HepG2 (cell line): ENCODE measurements around the gene C1orf94. TPM values are rescaled to one million over a fixed set of nuclear protein-coding genes. Genes with fewer than 3 reads are reported as not detected.
A peak's percentile ranks its signal among the peaks of the same experiment; 100 is the strongest.

ENCODE experiments used
- CHD4 ChIP-seq: fragments of 200-600 bp; sonication (generic); IDR thresholded peaks from 2 replicates; pipeline ENCODE4 v1.7.0; 2017; ENCODE audit warnings: mild to moderate bottlenecking, low read length, borderline replicate concordance
- JUN ChIP-seq: sonication (generic); formaldehyde crosslinking; IDR thresholded peaks from 2 replicates; pipeline ENCODE4 v1.4.0; 2020; ENCODE audit warnings: mild to moderate bottlenecking, missing genetic modification reagents
- POLR2G ChIP-seq: fragments of 200-400 bp; formaldehyde crosslinking; IDR thresholded peaks from 2 replicates; pipeline ENCODE4 v1.6.1; 2018; ENCODE audit warnings: mild to moderate bottlenecking, low read depth, low read length, moderate library complexity
- RARA ChIP-seq: IDR thresholded peaks from 2 replicates; pipeline ENCODE4 v1.6.1; 2016; ENCODE audit warnings: missing genetic modification reagents, missing compliant biosample characterization
- SP1 ChIP-seq, 2 experiments: fragments of 450-650 bp in 1 of 2; sonication (generic) in 1 of 2; formaldehyde crosslinking in 1 of 2; IDR thresholded peaks; 2 replicates each; pipeline versions ENCODE4 v1.4.0 to v1.6.1; 2016 to 2020; ENCODE audit warnings: missing genetic modification reagents in 1 of 2
- ZNF17 ChIP-seq: sonication (generic); formaldehyde crosslinking; IDR thresholded peaks from 2 replicates; pipeline ENCODE4 v1.5.0; 2020; ENCODE audit warnings: mild to moderate bottlenecking, missing genetic modification reagents
- polyA plus RNA-seq, 8 experiments: library from polyadenylated mRNA; depleted of rRNA in 3 of 8; stranded (reverse) in 7 of 8; unstranded in 1 of 8; fragments of >200 nt; fragmentation: Illumina TruSeq in 4 of 8; extraction: Trizol in 4 of 8; gene quantifications; 2 replicates each; pipeline versions ENCODE4 v1.2.1 to v1.2.3, GENCODE V29; 2011 to 2016; ENCODE audit warnings: low read depth in 4 of 8, missing spikeins in 1 of 8, mixed read lengths in 1 of 8; ENCODE audit not compliant: insufficient read depth in 1 of 8
- total RNA-seq, 5 experiments: library from RNA; depleted of rRNA; stranded (reverse); fragments of >200 nt; fragmentation: Illumina TruSeq; extraction: Trizol; gene quantifications; 2 replicates each; pipeline ENCODE4 v1.2.3, GENCODE V29; 2016; ENCODE audit warnings: low read depth in 1 of 5
- TF ChIP-seq, protein P1 (sequence below): sonication (generic); formaldehyde crosslinking; IDR thresholded peaks from 2 replicates; pipeline ENCODE4 v1.5.0; 2020; ENCODE audit warnings: mild to moderate bottlenecking, missing genetic modification reagents, moderate library complexity
- TF ChIP-seq, protein P2 (sequence below): sonication (generic); formaldehyde crosslinking; IDR thresholded peaks from 2 replicates; pipeline ENCODE4 v1.8.1; 2023; ENCODE audit warnings: mild to moderate bottlenecking, missing genetic modification reagents, borderline replicate concordance
- TF ChIP-seq, protein P3 (sequence below): sonication (generic); formaldehyde crosslinking; IDR thresholded peaks from 2 replicates; pipeline ENCODE4 v1.5.1; 2020; ENCODE audit warnings: mild to moderate bottlenecking, missing genetic modification reagents, borderline replicate concordance
- TF ChIP-seq, protein P4 (sequence below): fragments of 450-650 bp; IDR thresholded peaks from 2 replicates; pipeline ENCODE4 v1.6.1; 2017
- TF ChIP-seq, protein P5 (sequence below): sonication (generic); formaldehyde crosslinking; IDR thresholded peaks from 2 replicates; pipeline ENCODE4 v1.4.0; 2020; ENCODE audit warnings: missing genetic modification reagents
- TF ChIP-seq, protein P6 (sequence below): sonication (generic); formaldehyde crosslinking; IDR thresholded peaks from 2 replicates; pipeline ENCODE4 v1.4.0; 2020; ENCODE audit warnings: missing genetic modification reagents
- TF ChIP-seq, protein P7 (sequence below): sonication (generic); formaldehyde crosslinking; IDR thresholded peaks from 2 replicates; pipeline ENCODE4 v1.5.1; 2020; ENCODE audit warnings: mild to moderate bottlenecking, missing genetic modification reagents, borderline replicate concordance

Gene C1orf94
- total and polyA plus RNA-seq, 2 of the 13 experiments (the other 11 are each of a cell fraction or from before 2014, with no cell fraction given): not detected

DNA sequence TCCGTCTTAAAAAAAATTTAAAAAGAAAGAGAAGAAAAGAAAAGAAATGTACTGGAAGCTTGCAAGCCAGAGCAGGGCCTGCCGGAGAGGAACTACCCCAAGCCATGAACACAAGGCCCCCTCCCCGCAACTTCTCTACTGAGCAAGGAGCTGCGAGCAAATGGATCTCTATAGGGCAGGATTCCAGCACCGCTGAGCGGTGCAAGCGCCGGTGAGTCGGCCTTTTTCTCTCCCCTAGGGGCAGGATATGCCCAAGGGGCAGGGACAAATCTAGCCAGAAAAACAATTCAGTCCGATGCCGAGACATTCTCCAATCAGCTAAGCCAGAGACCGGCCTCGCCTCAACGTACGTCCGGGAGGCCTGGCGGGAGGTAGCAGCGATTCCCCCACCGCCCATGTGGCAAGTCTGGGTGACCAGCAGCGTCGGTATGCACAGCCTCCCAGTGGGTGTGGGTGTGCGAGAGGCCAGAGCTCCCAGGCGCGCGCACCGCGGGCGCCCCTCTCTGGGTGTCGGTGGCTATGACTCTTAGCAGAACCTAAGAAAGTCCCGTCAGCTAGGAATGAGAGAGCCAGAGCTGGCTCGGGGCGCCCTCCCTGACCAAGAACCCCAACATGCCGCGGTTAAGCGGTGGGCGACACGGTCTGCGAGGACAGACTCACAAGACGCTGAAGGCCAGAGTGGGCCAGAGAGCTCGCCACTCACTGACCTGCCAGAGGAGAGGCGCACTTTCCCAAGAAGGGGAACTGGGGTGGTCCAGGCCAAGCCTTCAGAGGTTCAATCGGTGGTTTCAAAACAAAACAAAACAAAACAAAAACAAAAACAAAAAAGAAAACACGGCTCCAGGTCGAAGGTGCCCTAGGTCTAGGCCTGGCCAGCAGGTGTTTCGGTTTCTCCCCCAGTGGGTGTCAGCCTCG lies 13.6 kb upstream of the C1orf94 start (continued):
- TF ChIP-seq, protein P1, sequence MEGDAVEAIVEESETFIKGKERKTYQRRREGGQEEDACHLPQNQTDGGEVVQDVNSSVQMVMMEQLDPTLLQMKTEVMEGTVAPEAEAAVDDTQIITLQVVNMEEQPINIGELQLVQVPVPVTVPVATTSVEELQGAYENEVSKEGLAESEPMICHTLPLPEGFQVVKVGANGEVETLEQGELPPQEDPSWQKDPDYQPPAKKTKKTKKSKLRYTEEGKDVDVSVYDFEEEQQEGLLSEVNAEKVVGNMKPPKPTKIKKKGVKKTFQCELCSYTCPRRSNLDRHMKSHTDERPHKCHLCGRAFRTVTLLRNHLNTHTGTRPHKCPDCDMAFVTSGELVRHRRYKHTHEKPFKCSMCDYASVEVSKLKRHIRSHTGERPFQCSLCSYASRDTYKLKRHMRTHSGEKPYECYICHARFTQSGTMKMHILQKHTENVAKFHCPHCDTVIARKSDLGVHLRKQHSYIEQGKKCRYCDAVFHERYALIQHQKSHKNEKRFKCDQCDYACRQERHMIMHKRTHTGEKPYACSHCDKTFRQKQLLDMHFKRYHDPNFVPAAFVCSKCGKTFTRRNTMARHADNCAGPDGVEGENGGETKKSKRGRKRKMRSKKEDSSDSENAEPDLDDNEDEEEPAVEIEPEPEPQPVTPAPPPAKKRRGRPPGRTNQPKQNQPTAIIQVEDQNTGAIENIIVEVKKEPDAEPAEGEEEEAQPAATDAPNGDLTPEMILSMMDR (CRISPR knock-in tag): peak; percentile 64
- TF ChIP-seq, protein P2, sequence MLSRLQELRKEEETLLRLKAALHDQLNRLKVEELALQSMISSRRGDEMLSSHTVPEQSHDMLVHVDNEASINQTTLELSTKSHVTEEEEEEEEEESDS (CRISPR knock-in tag): no peak
- TF ChIP-seq, protein P3, sequence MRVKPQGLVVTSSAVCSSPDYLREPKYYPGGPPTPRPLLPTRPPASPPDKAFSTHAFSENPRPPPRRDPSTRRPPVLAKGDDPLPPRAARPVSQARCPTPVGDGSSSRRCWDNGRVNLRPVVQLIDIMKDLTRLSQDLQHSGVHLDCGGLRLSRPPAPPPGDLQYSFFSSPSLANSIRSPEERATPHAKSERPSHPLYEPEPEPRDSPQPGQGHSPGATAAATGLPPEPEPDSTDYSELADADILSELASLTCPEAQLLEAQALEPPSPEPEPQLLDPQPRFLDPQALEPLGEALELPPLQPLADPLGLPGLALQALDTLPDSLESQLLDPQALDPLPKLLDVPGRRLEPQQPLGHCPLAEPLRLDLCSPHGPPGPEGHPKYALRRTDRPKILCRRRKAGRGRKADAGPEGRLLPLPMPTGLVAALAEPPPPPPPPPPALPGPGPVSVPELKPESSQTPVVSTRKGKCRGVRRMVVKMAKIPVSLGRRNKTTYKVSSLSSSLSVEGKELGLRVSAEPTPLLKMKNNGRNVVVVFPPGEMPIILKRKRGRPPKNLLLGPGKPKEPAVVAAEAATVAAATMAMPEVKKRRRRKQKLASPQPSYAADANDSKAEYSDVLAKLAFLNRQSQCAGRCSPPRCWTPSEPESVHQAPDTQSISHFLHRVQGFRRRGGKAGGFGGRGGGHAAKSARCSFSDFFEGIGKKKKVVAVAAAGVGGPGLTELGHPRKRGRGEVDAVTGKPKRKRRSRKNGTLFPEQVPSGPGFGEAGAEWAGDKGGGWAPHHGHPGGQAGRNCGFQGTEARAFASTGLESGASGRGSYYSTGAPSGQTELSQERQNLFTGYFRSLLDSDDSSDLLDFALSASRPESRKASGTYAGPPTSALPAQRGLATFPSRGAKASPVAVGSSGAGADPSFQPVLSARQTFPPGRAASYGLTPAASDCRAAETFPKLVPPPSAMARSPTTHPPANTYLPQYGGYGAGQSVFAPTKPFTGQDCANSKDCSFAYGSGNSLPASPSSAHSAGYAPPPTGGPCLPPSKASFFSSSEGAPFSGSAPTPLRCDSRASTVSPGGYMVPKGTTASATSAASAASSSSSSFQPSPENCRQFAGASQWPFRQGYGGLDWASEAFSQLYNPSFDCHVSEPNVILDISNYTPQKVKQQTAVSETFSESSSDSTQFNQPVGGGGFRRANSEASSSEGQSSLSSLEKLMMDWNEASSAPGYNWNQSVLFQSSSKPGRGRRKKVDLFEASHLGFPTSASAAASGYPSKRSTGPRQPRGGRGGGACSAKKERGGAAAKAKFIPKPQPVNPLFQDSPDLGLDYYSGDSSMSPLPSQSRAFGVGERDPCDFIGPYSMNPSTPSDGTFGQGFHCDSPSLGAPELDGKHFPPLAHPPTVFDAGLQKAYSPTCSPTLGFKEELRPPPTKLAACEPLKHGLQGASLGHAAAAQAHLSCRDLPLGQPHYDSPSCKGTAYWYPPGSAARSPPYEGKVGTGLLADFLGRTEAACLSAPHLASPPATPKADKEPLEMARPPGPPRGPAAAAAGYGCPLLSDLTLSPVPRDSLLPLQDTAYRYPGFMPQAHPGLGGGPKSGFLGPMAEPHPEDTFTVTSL (CRISPR knock-in tag): no peak
- TF ChIP-seq, protein P4, sequence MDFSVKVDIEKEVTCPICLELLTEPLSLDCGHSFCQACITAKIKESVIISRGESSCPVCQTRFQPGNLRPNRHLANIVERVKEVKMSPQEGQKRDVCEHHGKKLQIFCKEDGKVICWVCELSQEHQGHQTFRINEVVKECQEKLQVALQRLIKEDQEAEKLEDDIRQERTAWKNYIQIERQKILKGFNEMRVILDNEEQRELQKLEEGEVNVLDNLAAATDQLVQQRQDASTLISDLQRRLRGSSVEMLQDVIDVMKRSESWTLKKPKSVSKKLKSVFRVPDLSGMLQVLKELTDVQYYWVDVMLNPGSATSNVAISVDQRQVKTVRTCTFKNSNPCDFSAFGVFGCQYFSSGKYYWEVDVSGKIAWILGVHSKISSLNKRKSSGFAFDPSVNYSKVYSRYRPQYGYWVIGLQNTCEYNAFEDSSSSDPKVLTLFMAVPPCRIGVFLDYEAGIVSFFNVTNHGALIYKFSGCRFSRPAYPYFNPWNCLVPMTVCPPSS: no peak
- TF ChIP-seq RARA (CRISPR knock-in tag): no peak
- no peak for TF ChIP-seq ZNF17
- TF ChIP-seq, protein P5, sequence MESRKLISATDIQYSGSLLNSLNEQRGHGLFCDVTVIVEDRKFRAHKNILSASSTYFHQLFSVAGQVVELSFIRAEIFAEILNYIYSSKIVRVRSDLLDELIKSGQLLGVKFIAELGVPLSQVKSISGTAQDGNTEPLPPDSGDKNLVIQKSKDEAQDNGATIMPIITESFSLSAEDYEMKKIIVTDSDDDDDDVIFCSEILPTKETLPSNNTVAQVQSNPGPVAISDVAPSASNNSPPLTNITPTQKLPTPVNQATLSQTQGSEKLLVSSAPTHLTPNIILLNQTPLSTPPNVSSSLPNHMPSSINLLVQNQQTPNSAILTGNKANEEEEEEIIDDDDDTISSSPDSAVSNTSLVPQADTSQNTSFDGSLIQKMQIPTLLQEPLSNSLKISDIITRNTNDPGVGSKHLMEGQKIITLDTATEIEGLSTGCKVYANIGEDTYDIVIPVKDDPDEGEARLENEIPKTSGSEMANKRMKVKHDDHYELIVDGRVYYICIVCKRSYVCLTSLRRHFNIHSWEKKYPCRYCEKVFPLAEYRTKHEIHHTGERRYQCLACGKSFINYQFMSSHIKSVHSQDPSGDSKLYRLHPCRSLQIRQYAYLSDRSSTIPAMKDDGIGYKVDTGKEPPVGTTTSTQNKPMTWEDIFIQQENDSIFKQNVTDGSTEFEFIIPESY (CRISPR knock-in tag): no peak
- TF ChIP-seq, protein P6, sequence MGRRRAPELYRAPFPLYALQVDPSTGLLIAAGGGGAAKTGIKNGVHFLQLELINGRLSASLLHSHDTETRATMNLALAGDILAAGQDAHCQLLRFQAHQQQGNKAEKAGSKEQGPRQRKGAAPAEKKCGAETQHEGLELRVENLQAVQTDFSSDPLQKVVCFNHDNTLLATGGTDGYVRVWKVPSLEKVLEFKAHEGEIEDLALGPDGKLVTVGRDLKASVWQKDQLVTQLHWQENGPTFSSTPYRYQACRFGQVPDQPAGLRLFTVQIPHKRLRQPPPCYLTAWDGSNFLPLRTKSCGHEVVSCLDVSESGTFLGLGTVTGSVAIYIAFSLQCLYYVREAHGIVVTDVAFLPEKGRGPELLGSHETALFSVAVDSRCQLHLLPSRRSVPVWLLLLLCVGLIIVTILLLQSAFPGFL: no peak
- TF ChIP-seq, protein P7, sequence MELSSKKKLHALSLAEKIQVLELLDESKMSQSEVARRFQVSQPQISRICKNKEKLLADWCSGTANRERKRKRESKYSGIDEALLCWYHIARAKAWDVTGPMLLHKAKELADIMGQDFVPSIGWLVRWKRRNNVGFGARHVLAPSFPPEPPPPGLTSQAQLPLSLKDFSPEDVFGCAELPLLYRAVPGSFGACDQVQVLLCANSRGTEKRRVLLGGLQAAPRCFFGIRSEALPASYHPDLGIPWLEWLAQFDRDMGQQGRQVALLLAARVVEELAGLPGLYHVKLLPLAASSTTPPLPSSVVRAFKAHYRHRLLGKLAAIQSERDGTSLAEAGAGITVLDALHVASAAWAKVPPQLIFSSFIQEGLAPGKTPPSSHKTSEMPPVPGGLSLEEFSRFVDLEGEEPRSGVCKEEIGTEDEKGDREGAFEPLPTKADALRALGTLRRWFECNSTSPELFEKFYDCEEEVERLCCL: no peak
- no peak for TF ChIP-seq CHD4
- no peak for TF ChIP-seq POLR2G
- no peak for TF ChIP-seq JUN
- no peak for TF ChIP-seq SP1 (IDR thresholded peaks at IDR 0.05)
- TF ChIP-seq SP1 (CRISPR knock-in tag; IDR thresholded peaks at IDR 0.05): no peak
